Activated CD8-positive, alpha-beta memory T cell treated with anti-CD3 and anti-CD28 coated beads for 36 hours (primary cell): ENCODE data around the gene CSH2. TPM values are rescaled to one million over a fixed set of nuclear protein-coding genes. Genes with fewer than 3 reads are reported as not detected.
"Not testable (repeated sequence)": the region's sequence is repeated elsewhere in the genome, so short reads cannot be mapped to it uniquely, and the experiment has no call there.

Source experiments
- CTCF ChIA-PET: fragments of 350-600 bp; sonication (Branson Sonifier 250); formaldehyde crosslinking; loops from one replicate; lab custom pipeline; 2021; ENCODE audit warnings: antibody characterized with exemption; lab: Charles Lee
- POLR2A ChIA-PET: fragments of 350-600 bp; sonication (Branson Sonifier 250); formaldehyde crosslinking; loops from one replicate; lab custom pipeline; 2021; ENCODE audit warnings: antibody characterized with exemption; lab: Charles Lee
- total RNA-seq, 2 experiments: library from RNA; stranded (reverse); gene quantifications; one replicate each; pipeline ENCODE4 v1.2.3, GENCODE V29; 2021

The CSH2 gene
- not detected for total RNA-seq

GRCh38 chr17:63873577-63873976 lies at the start of gene CSH2:
Gene CSH2, minus strand, starts transcription at chr17:63873677. Its CDS starts 63 bp downstream, at chr17:63873614.
- POLR2A ChIA-PET, CTCF ChIA-PET: not testable (repeated sequence)

GRCh38 chr17:63922402-63922801 lies 48.9 kb upstream of the CSH2 start:
- POLR2A ChIA-PET: not testable (repeated sequence)
- CTCF ChIA-PET: interaction anchor here (1.5 kb wide), 1 partner anchor 24 kb away, joined by 4 read pairs; no protein-coding TSS in a partner anchor

GRCh38 chr17:63920779-63921178 lies 47.3 kb upstream of the CSH2 start:
- CTCF ChIA-PET: interaction anchor here (1.1 to 3.6 kb wide), 5 partner anchors 26 to 109 kb away, joined by 3 to 36 read pairs (median 13); no protein-coding TSS in a partner anchor
- POLR2A ChIA-PET: interaction anchor here (0.7 kb wide), 1 partner anchor 66 kb away, joined by 3 read pairs; no protein-coding TSS in a partner anchor

- CTCF ChIA-PET: interaction anchor here (0.7 to 3.6 kb wide), 19 partner anchors 8 to 213 kb away, joined by 3 to 36 read pairs (median 5); partner anchors contain the start of genes CSHL1 and PRR29
- POLR2A ChIA-PET: not testable (repeated sequence)
Measured at GRCh38 chr17:63920050-63920449, 46.6 kb upstream of the CSH2 start.

GRCh38 chr17:63919311-63919723 lies 45.8 kb upstream of the CSH2 start:
- CTCF ChIA-PET: interaction anchor here (0.6 to 3.6 kb wide), 26 partner anchors 8 to 218 kb away, joined by 3 to 36 read pairs (median 5); partner anchors contain the start of genes CD79B, CSHL1, ICAM2 and PRR29
- POLR2A ChIA-PET: no interaction called here

GRCh38 chr17:63918789-63919305 lies 45.4 kb upstream of the CSH2 start, which contains the start of gene GH1:
Gene GH1, minus strand, starts transcription at chr17:63918839. Its CDS starts 63 bp downstream, at chr17:63918776.
- CTCF ChIA-PET: interaction anchor here (0.6 to 3.6 kb wide), 27 partner anchors 8 to 218 kb away, joined by 3 to 36 read pairs (median 5); partner anchors contain the start of genes CD79B, CSHL1 and ICAM2
- POLR2A ChIA-PET: not testable (repeated sequence)

- ChIA-PET CTCF (interaction anchor here (0.6 to 3.6 kb wide), 12 partner anchors 14 to 215 kb away, joined by 3 to 36 read pairs (median 12); partner anchors contain the start of gene CD79B), POLR2A (no interaction called here)
Measured at GRCh38 chr17:63918305-63918704, 44.8 kb upstream of the CSH2 start.

GRCh38 chr17:63917646-63918045 lies 44.2 kb upstream of the CSH2 start:
- POLR2A ChIA-PET: no interaction called here

GRCh38 chr17:63917206-63917605 lies 43.7 kb upstream of the CSH2 start:
- CTCF ChIA-PET: interaction anchor here (1.3 to 3.6 kb wide), 5 partner anchors 12 to 216 kb away, joined by 3 to 36 read pairs (median 21); no protein-coding TSS in a partner anchor
- POLR2A ChIA-PET: not testable (repeated sequence)

More at GRCh38 chr17:63917646-63918045, 44.2 kb upstream of the CSH2 start:
- CTCF ChIA-PET: interaction anchor here (0.6 to 3.6 kb wide), 6 partner anchors 29 to 216 kb away, joined by 3 to 36 read pairs (median 12); no protein-coding TSS in a partner anchor

- ChIA-PET POLR2A (no interaction called here), CTCF (interaction anchor here (1.3 to 1.7 kb wide), 2 partner anchors 13 to 51 kb away, joined by 3 to 4 read pairs; no protein-coding TSS in a partner anchor)
Measured at GRCh38 chr17:63916566-63917185, 43.2 kb upstream of the CSH2 start.

GRCh38 chr17:63915753-63916152 lies 42.3 kb upstream of the CSH2 start:
- POLR2A ChIA-PET: not testable (repeated sequence)
- CTCF ChIA-PET: interaction anchor here (1.2 to 1.7 kb wide), 2 partner anchors 13 to 110 kb away, joined by 4 read pairs; no protein-coding TSS in a partner anchor

GRCh38 chr17:63914471-63914870 lies 41.0 kb upstream of the CSH2 start:
- ChIA-PET POLR2A (no interaction called here), CTCF (interaction anchor here (0.7 to 1.3 kb wide), 2 partner anchors 9 to 18 kb away, joined by 3 read pairs; partner anchors contain the start of gene CD79B)

GRCh38 chr17:63911657-63912100 lies 38.2 kb upstream of the CSH2 start:
- CTCF ChIA-PET: interaction anchor here (0.7 to 3.7 kb wide), 14 partner anchors 8 to 252 kb away, joined by 3 to 17 read pairs (median 3); partner anchors contain the start of gene GH2
- POLR2A ChIA-PET: interaction anchor here (0.6 kb wide), 1 partner anchor 46 kb away, joined by 7 read pairs; no protein-coding TSS in a partner anchor

- ChIA-PET POLR2A (interaction anchor here (0.6 kb wide), 1 partner anchor 46 kb away, joined by 7 read pairs; no protein-coding TSS in a partner anchor), CTCF (interaction anchor here (1.0 to 3.7 kb wide), 13 partner anchors 8 to 222 kb away, joined by 3 to 17 read pairs (median 4); partner anchors contain the start of gene GH2)
Measured at GRCh38 chr17:63911041-63911635, 37.7 kb upstream of the CSH2 start, which contains the start of gene CSHL1. Gene CSHL1, minus strand, starts transcription at chr17:63911258. Its CDS starts 62 bp downstream, at chr17:63911196.

GRCh38 chr17:63910096-63910495 lies 36.6 kb upstream of the CSH2 start:
- POLR2A ChIA-PET: no interaction called here
- CTCF ChIA-PET: interaction anchor here (1.1 to 3.7 kb wide), 5 partner anchors 29 to 223 kb away, joined by 5 to 17 read pairs (median 10); partner anchors contain the start of gene GH2

- POLR2A ChIA-PET: not testable (repeated sequence)
- CTCF ChIA-PET: interaction anchor here (2.4 kb wide), 1 partner anchor 223 kb away, joined by 10 read pairs; no protein-coding TSS in a partner anchor
Measured at GRCh38 chr17:63909586-63909985, 36.1 kb upstream of the CSH2 start.

GRCh38 chr17:63907161-63907778 lies 33.8 kb upstream of the CSH2 start:
- CTCF ChIA-PET: interaction anchor here (0.8 to 2.2 kb wide), 5 partner anchors 19 to 226 kb away, joined by 3 to 4 read pairs (median 4); no protein-coding TSS in a partner anchor
- POLR2A ChIA-PET: not testable (repeated sequence)

- CTCF ChIA-PET: interaction anchor here (0.7 to 2.7 kb wide), 6 partner anchors 10 to 140 kb away, joined by 3 to 9 read pairs (median 4); no protein-coding TSS in a partner anchor
- POLR2A ChIA-PET: not testable (repeated sequence)
Measured at GRCh38 chr17:63904796-63905195, 31.3 kb upstream of the CSH2 start.
